Activated T-cell treated with anti-CD3 and anti-CD28 coated beads, Interleukin-2, amount 50 U/mL, for 1 hour (primary cell): ENCODE results near the gene SLC34A3.
A peak's percentile ranks its signal among the peaks of the same experiment; 100 is the strongest.

ENCODE experiments used
- DNase-seq: peaks from one replicate; pipeline ENCODE4 v3.0.0-alpha.2; 2020

The SLC34A3 gene

GRCh38 chr9:137218754-137219271, 11.9 kb upstream of the SLC34A3 start:
- no peak for DNase-seq

- DNase-seq: no peak
Observed at GRCh38 chr9:137219757-137220316, 10.9 kb upstream of the SLC34A3 start.

DNA sequence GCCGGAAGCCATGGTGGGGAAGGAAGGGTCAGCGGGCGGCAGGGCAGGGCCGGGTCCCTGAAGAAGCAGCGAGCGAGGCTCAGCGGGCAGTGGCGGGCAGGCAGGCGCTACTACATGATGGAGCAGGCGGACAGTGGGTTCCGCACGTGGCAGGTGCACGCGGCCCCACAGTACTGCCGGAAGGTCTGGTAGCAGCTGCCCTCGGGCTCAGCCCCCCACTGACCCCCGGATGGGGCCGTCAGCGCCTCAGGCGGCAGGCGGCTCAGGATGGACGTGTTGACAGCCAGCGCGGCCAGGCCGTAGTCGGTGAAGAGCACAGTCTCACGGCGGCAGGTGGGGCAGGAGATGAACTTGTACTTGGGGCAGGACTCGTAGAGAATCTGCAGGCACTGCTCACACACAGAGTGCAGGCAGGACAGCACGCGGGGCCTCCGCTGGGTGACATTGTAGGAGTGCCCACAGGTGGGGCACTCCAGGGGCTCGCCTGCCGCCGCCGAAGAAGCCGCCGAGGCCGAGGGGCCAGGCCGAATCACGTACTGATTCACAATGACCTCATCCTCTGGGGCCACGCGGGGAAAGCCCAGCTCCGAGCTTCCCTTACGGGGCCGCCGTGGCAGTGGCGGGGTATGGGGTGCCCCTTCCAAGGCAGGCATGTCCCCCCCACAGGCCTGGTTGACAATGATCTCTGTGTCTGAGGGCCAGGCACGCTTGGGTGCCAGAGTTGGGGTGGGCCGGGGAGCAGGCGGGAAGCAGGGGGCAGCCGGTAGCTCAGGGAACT, 10.2 kb upstream of the SLC34A3 start:
- DNase-seq: no peak

DNA sequence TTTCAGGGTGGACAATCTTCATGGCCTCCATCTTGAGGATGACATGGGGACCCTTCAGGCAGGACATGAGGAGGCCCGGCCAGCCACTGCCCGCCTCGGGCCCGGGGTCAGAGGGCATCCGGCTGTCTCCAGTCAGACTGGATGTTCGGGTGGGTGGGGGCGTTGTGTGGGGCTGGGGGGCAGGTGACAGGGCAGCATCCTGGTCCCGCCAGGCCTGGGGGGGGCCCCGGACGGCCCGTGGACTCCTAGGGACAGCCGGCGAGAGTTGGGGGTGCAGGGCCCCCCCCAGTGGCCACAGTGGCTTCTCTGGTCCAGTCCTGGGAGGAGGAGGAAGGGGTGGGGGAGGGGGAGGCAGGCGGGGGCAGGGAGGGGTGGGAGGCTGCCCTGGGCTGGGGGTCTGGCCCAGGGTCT, 9.6 kb upstream of the SLC34A3 start:
- no peak for DNase-seq

DNA sequence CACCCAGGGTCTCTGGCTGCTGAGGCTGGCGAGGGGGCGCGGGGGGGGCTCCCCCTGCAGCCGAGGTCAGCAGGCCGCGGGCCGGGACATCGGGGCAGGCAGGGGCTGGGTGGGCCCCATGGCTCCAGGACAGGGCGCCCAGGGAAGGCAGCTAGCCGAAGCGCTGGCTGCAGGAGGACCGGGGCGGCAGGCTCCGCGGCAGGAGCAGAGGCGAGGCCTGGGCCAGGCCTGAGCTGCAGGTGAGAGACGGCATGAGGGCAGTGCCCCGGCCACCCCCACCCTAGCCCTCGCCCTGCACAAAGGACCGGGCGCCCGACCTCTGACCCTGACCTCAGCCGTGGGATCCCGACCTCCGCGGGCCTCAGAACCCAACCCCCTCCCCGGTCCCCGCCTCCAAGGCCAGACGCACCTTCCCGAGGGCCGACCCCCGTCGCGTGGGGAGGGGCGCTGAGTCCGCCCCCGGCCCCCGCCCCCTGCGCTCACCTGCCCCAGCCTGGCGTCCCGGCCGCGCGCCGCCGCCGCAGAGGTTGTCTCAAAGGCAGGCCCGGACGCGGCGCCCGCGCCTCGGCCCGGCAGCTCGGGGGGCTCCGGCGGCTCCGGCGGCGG, 9.1 kb upstream of the SLC34A3 start:
- DNase-seq: no peak

GRCh38 chr9:137222190-137223077, 8.3 kb upstream of the SLC34A3 start, which contains the start of gene RNF208:
Gene RNF208, minus strand, starts transcription at chr9:137222240. Its CDS starts 1,028 bp downstream, at chr9:137221212.
- DNase-seq: peak; percentile 46

DNA sequence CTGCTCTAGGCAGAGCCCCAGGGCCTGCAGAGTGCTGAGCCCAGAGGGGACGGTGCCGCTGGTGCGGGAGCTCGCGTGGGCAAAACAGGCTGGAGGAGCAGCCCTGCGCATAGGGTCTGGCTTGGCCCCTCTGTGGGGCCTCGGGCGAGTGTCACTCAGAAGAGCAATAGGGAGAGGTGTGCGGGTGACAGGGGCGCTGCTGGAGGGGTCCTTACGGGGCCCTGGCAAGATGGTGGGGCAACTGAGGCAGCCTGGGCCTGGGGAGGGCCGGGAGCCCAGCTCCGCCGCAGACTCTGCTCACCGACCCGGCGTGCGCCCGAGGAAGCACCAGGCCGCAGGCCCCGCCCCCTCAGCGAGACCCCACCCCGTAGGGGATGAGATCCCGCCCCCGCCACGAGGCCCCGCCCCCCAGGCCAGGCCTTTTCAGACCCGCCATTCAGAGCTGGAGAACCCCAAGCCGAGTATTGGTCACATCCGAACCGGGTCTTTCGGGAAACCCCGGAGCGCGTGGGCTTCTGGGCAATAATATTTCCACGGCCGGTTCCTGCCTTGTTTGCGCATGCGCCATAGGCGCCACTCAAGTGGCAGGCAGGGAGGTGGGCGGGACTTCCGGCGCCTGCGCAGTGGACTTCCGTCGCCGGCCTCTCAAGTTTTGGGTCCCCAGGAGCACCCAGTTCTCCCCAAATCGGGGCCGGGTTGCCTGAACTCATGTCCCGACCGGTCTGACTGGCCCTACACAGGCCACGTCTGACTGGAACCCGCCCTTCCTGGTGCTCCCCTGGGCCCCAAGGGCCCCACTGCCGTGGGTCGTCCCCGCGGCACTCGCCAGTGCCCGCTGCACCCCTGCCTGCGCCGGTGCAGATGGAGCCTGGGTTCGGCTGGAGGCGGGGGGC, 7.4 kb upstream of the SLC34A3 start:
- peak; percentile 96 for DNase-seq

DNA sequence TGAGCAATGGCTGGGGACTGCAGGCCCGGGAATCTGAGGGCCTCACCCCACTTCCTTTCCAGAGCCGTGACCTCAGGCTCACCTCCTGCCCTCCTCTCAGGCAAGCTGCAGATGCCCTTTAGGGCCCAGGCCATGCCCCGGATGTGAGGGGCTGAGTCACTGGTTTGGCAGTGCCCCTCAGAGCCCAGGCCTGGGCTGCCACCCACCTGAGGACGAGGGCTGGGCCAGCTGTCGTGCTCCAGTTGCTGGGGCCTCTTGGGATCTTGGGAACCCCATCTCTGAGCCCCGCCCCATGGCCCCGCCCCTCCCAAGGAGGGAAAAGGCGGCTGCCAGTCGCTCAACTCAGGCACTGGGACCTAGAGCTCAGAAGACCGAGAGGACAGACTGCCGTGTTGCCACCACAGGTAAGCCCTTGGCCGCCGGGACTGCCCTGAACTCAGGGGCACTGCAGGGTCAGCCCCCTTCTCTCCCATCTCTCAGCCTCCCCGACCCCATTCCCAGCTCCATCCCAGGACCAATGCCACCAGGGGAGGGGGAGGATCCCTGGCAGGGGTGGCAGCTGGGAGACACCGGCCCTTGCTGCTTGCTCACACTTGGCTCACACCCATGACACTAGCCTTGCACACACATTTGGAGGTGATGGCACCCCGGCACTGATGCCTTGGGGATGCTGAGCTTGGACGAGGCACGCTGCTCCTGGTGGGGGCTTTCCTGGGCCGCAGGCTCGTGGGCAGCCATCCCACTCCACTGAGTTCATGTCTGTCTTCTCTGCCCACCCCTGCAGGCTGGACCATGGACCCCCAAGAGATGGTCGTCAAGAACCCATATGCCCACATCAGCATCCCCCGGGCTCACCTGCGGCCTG, 5.6 kb upstream of the SLC34A3 start, which contains the start of gene CYSRT1:
Gene CYSRT1, plus strand, starts transcription at position 345 of the 865 bp plus-strand sequence. Its CDS starts 448 bp downstream, at position 793.
- DNase-seq: no peak

- DNase-seq: no peak
Observed at GRCh38 chr9:137225699-137226331, 4.9 kb upstream of the SLC34A3 start.

- no peak for DNase-seq
Observed at GRCh38 chr9:137226338-137227053, 4.2 kb upstream of the SLC34A3 start.

GRCh38 chr9:137227054-137227852, 3.4 kb upstream of the SLC34A3 start, which contains the start of gene RNF224:
Gene RNF224, plus strand, starts transcription at chr9:137227502. Its CDS starts 834 bp downstream, at chr9:137228336.
- DNase-seq: peak; percentile 87

GRCh38 chr9:137227853-137228505, 2.7 kb upstream of the SLC34A3 start:
- no peak for DNase-seq

DNA sequence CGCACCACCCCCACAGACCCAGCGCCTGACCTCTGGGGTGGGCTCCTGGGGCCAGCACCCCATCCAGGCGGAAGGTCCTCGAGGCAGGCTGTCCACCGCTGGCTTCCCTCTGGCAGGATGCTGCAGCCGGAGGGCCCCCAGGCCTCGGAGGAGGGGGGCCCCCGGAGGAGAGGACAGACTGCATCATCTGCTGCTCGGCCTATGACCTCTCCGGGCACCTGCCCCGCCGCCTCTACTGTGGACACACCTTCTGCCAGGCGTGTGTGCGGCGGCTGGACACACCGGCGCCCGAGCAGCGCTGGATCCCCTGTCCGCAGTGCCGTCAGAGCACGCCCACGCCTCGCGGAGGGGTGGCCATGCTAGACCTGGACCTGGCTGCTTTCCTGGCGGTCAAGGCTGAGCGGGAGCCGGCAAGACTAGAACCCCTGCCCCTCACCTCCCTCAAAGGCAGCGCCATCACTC, 2.2 kb upstream of the SLC34A3 start:
- no peak for DNase-seq

- no peak for DNase-seq
Observed at GRCh38 chr9:137228968-137229896, 1.5 kb upstream of the SLC34A3 start.

DNA sequence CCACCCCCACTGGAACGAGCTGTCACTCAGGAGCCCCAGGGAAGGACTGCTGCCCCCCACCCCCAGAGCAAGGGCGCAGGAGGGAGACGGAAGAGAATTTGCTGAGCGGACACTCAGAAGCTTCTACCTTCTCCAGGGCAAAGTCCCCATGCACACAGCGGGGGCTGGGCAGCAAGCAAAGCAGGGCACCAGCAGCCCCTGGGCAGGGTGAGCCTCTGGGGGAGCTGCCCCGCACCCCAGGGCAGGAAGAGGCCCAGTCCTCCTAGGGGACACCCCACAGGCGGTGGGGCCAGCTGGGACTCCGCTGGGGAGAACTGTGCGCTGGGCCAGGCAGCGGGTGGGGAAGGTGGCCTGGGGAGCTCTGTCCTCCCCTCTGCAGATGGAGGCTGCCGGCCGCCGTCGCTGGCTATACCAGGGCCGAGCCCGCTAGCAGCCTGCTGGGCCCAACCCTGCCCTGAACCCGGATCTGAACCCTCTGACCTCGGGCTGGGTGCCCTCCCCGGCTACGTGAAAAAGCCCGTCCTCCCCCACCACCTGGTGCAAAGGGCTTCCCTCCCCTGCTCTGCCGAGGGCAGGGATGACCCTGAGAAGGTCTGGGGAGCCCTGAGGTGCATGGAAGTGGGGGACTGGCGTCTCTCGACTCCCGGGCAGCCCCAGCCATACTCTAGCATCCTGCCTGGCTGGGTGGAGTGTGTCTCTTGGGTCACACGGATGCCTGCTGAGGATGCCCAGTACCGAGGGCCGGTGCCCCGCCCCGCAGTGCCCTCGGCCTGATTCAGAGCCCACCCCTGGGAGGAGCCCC, 597 bp upstream of the SLC34A3 start:
- DNase-seq: no peak
